MM.1S (cell line): ENCODE measurements around the gene ZNF638.
"Not testable (repeated sequence)": the region's sequence is repeated elsewhere in the genome, so short reads cannot be mapped to it uniquely, and the experiment has no call there.

Source experiments
- CTCF ChIP-seq: fragments of 300-600 bp; sonication (generic); IDR thresholded peaks from 2 replicates; pipeline ENCODE4 v1.5.1; 2016; ENCODE audit warnings: antibody characterized with exemption, low read length, mixed read lengths
- EZH2 ChIP-seq: fragments of 300-600 bp; sonication (generic); optimal IDR thresholded peaks from 2 replicates; pipeline ENCODE3; 2017; ENCODE audit warnings: low read depth, mild to moderate bottlenecking, antibody characterized with exemption, low read length, mixed read lengths
- EZH2phosphoT487 ChIP-seq: fragments of 300-600 bp; sonication (generic); IDR thresholded peaks from 2 replicates; pipeline ENCODE4 v1.6.1; 2018; ENCODE audit warnings: antibody characterized with exemption, low read length

DNA sequence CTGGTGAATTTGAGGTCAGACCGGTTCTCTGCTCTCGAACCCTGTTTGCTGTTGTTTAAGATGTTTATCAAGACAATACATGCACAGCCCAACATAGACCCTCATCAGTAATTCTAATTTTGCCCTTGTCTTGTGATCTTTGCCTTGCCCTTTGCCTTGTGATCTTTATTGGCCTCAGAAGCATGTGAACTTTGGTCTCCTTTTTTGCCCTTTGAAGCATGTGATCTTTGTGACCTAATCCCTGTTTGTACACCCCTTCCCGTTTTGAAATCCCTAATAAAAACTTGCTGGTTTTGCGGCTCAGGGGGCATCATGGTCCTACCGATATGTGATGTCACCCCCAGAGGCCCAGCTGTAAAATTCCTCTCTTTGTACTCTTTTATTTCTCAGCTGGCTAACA is 113.6 kb downstream of the ZNF638 start:
- TF ChIP-seq CTCF, EZH2phosphoT487, EZH2: not testable (repeated sequence)
